Measurements from ENCODE around the gene ESRRA. TPM values are rescaled to one million over a fixed set of nuclear protein-coding genes. Genes with fewer than 3 reads are reported as not detected.

ESRRA gene
- total and polyA plus RNA-seq, 9 of the 15 experiments (the other 6 are each of a cell fraction or from before 2014, with no cell fraction given) = 0.27 to 89.7 (median 23.7) TPM

- TF ChIP-seq GTF3C2 (IDR thresholded peaks at IDR 0.05; ENCODE audit: borderline replicate concordance, extremely low read depth, insufficient read length) (no peak), SMAD3 (CRISPR knock-in tag; conservative IDR thresholded peaks at IDR 0.05) (peak; percentile 58; the same call in 1 of the 2 replicates), EP400 (IDR thresholded peaks at IDR 0.05) (peak; percentile 78), NCOR1 (IDR thresholded peaks at IDR 0.05) (peak; percentile 99), MIER1 (IDR thresholded peaks at IDR 0.05; ENCODE audit: low read depth) (no peak)
- TF ChIP-seq, protein P1, sequence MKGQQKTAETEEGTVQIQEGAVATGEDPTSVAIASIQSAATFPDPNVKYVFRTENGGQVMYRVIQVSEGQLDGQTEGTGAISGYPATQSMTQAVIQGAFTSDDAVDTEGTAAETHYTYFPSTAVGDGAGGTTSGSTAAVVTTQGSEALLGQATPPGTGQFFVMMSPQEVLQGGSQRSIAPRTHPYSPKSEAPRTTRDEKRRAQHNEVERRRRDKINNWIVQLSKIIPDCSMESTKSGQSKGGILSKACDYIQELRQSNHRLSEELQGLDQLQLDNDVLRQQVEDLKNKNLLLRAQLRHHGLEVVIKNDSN (CRISPR knock-in tag; IDR thresholded peaks at IDR 0.05) = peak; percentile 78
- TF ChIP-seq, protein P2, sequence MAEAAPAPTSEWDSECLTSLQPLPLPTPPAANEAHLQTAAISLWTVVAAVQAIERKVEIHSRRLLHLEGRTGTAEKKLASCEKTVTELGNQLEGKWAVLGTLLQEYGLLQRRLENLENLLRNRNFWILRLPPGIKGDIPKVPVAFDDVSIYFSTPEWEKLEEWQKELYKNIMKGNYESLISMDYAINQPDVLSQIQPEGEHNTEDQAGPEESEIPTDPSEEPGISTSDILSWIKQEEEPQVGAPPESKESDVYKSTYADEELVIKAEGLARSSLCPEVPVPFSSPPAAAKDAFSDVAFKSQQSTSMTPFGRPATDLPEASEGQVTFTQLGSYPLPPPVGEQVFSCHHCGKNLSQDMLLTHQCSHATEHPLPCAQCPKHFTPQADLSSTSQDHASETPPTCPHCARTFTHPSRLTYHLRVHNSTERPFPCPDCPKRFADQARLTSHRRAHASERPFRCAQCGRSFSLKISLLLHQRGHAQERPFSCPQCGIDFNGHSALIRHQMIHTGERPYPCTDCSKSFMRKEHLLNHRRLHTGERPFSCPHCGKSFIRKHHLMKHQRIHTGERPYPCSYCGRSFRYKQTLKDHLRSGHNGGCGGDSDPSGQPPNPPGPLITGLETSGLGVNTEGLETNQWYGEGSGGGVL (CRISPR knock-in tag; IDR thresholded peaks at IDR 0.05) = no peak
These were observed 29.7 kb downstream of the ESRRA start (continued) for GRCh38 chr11:64334764-64335735.
